NB4 (cell line): ENCODE results near the gene EVC.

ENCODE experiments used
- POLR2A ChIP-seq: IDR thresholded peaks from 2 replicates; pipeline ENCODE4 v1.6.1; 2011; ENCODE audit warnings: mild to moderate bottlenecking; ENCODE audit not compliant: insufficient read length; ENCODE audit errors: extremely low read depth
- TF ChIP-seq, protein P1 (sequence below): IDR thresholded peaks from one replicate; pipeline ENCODE4 v1.5.1; 2012; ENCODE audit warnings: low read depth, low read length
- TF ChIP-seq, protein P2 (sequence below): IDR thresholded peaks from 2 replicates; pipeline ENCODE4 v1.6.1; 2011; ENCODE audit warnings: low read depth, low read length

DNA sequence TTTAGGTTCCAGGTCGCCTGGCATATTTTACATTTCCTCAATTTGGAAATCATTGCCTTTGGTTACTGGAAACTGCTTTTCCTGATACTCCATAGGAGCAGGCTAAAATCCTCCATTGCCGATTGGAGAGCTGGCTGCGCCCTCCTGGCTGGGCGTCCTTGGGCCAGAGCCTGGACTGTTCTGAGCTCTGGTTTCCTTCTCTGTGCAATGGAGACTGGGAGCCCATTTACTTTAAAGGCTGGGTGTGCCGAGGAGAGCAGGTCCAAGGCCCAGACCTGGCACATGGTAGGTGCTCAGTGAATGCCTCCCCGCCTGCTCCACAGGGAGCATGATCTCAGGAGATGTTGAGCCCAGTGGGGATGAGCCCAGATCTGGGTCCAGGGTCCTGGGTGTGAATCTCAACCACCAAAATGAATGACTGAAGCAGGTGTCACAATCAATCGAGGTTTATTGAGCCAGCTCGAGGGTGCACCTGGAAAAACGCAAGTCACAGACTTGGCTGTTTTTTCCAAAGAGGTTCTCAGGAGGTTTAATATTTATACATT lies 50.0 kb downstream of the EVC start:
- TF ChIP-seq, protein P1, sequence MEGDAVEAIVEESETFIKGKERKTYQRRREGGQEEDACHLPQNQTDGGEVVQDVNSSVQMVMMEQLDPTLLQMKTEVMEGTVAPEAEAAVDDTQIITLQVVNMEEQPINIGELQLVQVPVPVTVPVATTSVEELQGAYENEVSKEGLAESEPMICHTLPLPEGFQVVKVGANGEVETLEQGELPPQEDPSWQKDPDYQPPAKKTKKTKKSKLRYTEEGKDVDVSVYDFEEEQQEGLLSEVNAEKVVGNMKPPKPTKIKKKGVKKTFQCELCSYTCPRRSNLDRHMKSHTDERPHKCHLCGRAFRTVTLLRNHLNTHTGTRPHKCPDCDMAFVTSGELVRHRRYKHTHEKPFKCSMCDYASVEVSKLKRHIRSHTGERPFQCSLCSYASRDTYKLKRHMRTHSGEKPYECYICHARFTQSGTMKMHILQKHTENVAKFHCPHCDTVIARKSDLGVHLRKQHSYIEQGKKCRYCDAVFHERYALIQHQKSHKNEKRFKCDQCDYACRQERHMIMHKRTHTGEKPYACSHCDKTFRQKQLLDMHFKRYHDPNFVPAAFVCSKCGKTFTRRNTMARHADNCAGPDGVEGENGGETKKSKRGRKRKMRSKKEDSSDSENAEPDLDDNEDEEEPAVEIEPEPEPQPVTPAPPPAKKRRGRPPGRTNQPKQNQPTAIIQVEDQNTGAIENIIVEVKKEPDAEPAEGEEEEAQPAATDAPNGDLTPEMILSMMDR: no peak
- no peak for TF ChIP-seq POLR2A
- TF ChIP-seq, protein P2, sequence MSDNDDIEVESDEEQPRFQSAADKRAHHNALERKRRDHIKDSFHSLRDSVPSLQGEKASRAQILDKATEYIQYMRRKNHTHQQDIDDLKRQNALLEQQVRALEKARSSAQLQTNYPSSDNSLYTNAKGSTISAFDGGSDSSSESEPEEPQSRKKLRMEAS: no peak
